GM23338 (cell line): Measurements from ENCODE around the gene EML4. TPM values are rescaled to one million over a fixed set of nuclear protein-coding genes. Genes with fewer than 3 reads are reported as not detected.

Experiments
- ATAC-seq: fragments of 200-7000 bp; cut with Tn5 transposase; 3 replicates; pipeline ENCODE4 v1.9.1; 2020
- DNase-seq: peaks from one replicate; pipeline ENCODE4 v3.0.0-alpha.2; 2015; ENCODE audit warnings: low spot score
- H2AFZ ChIP-seq: fragments of 200-600 bp; sonication (generic); 2 replicates; pipeline ENCODE4 v1.8.0; 2016; ENCODE audit warnings: antibody characterized with exemption, mild to moderate bottlenecking, moderate library complexity
- H3F3A ChIP-seq: fragments of 200-600 bp; sonication (generic); replicated peaks from 2 replicates; pipeline ENCODE4 v1.8.0; 2017; ENCODE audit warnings: antibody characterized with exemption, mixed run types, low read depth
- H3K27ac ChIP-seq: fragments of 200-600 bp; sonication (generic); 2 replicates; pipeline ENCODE4 v1.6.1; 2016; ENCODE audit warnings: low read depth
- H3K27me3 ChIP-seq: fragments of 200-600 bp; sonication (generic); 2 replicates; pipeline ENCODE4 v1.8.0; 2016; ENCODE audit warnings: mild to moderate bottlenecking, mixed run types, moderate library complexity; ENCODE audit not compliant: insufficient read depth
- H3K36me3 ChIP-seq: fragments of 200-600 bp; sonication (generic); 2 replicates; pipeline ENCODE4 v1.8.0; 2016; ENCODE audit warnings: mild to moderate bottlenecking; ENCODE audit not compliant: insufficient read depth
- H3K4me1 ChIP-seq: fragments of 200-600 bp; sonication (generic); 2 replicates; pipeline ENCODE4 v1.8.0; 2016; ENCODE audit warnings: mild to moderate bottlenecking, moderate library complexity; ENCODE audit not compliant: insufficient read depth
- H3K4me2 ChIP-seq: fragments of 200-600 bp; sonication (generic); 2 replicates; pipeline ENCODE4 v1.7.1; 2017; ENCODE audit warnings: mixed run types
- H3K4me3 ChIP-seq: fragments of 200-600 bp; sonication (generic); 2 replicates; pipeline ENCODE4 v1.6.1; 2016; ENCODE audit warnings: mixed run types
- H3K79me2 ChIP-seq: fragments of 200-600 bp; sonication (generic); replicated peaks from 2 replicates; pipeline ENCODE4 v1.8.0; 2017; ENCODE audit warnings: mild to moderate bottlenecking; ENCODE audit not compliant: insufficient read depth
- H3K9me2 ChIP-seq: fragments of 200-600 bp; sonication (generic); 2 replicates; pipeline ENCODE4 v1.8.0; 2017; ENCODE audit not compliant: insufficient read depth
- H4K20me1 ChIP-seq: fragments of 200-600 bp; sonication (generic); replicated peaks from 2 replicates; pipeline ENCODE4 v1.8.0; 2017; ENCODE audit warnings: mild to moderate bottlenecking; ENCODE audit not compliant: insufficient read depth
- H3K27ac Mint-ChIP-seq: 2 replicates; pipeline ENCODE4 v1.8.0; 2020; ENCODE audit warnings: inconsistent platforms, mild to moderate bottlenecking, moderate library complexity, mixed read lengths
- H3K27me3 Mint-ChIP-seq: 3 replicates; pipeline ENCODE4 v1.8.0; 2022; ENCODE audit warnings: low read depth, mild to moderate bottlenecking, moderate library complexity, mixed read lengths, inconsistent platforms; ENCODE audit not compliant: insufficient read depth, poor library complexity
- H3K36me3 Mint-ChIP-seq: 3 replicates; pipeline ENCODE4 v1.8.0; 2021; ENCODE audit warnings: low read depth, mild to moderate bottlenecking, inconsistent platforms, moderate library complexity, mixed read lengths
- H3K4me1 Mint-ChIP-seq: 3 replicates; pipeline ENCODE4 v1.8.0; 2020; ENCODE audit warnings: mild to moderate bottlenecking, inconsistent platforms, mixed read lengths
- H3K4me3 Mint-ChIP-seq: 3 replicates; pipeline ENCODE4 v1.8.0; 2021; ENCODE audit warnings: moderate library complexity, mild to moderate bottlenecking, inconsistent platforms, mixed read lengths
- H3K9me3 Mint-ChIP-seq: 3 replicates; pipeline ENCODE4 v1.8.0; 2020; ENCODE audit warnings: moderate library complexity, mild to moderate bottlenecking, inconsistent platforms, mixed read lengths
- CREB1 ChIP-seq: fragments of 250-450 bp; sonication (Bioruptor Pico); IDR thresholded peaks from 2 replicates; pipeline ENCODE4 v1.5.0; 2020; ENCODE audit warnings: low read depth, mild to moderate bottlenecking, moderate library complexity
- ETS1 ChIP-seq: IDR thresholded peaks from 2 replicates; pipeline ENCODE4 v1.6.1; 2016; ENCODE audit warnings: antibody characterized with exemption
- EZH2 ChIP-seq: fragments of 200-600 bp; sonication (generic); IDR thresholded peaks from one replicate; pipeline ENCODE4 v1.8.0; 2017; ENCODE audit warnings: antibody characterized with exemption, mild to moderate bottlenecking, low read depth; ENCODE audit not compliant: unreplicated experiment
- EZH2phosphoT487 ChIP-seq: fragments of 200-600 bp; sonication (generic); IDR thresholded peaks from one replicate; pipeline ENCODE4 v1.8.1; 2018; ENCODE audit warnings: antibody characterized with exemption; ENCODE audit not compliant: unreplicated experiment
- JUNB ChIP-seq: IDR thresholded peaks from one replicate; pipeline ENCODE4 v1.6.1; 2016; ENCODE audit warnings: antibody characterized with exemption; ENCODE audit not compliant: unreplicated experiment
- NANOG ChIP-seq: IDR thresholded peaks from 2 replicates; pipeline ENCODE4 v1.6.1; 2016; ENCODE audit warnings: antibody characterized with exemption, borderline replicate concordance
- POLR2AphosphoS5 ChIP-seq: IDR thresholded peaks from 2 replicates; pipeline ENCODE4 v1.6.1; 2016; ENCODE audit warnings: antibody characterized with exemption, low read depth
- STAT1 ChIP-seq: IDR thresholded peaks from one replicate; pipeline ENCODE4 v1.6.1; 2016; ENCODE audit warnings: antibody characterized with exemption; ENCODE audit not compliant: unreplicated experiment
- ZNF114 ChIP-seq: fragments of 250-450 bp; sonication (Bioruptor Pico); IDR thresholded peaks from 2 replicates; pipeline ENCODE4 v1.5.0; 2020; ENCODE audit warnings: mild to moderate bottlenecking, moderate library complexity
- ZNF331 ChIP-seq: fragments of 250-450 bp; sonication (Bioruptor Pico); IDR thresholded peaks from 2 replicates; pipeline ENCODE4 v1.5.0; 2020; ENCODE audit warnings: low read depth, mild to moderate bottlenecking, moderate library complexity
- ZNF462 ChIP-seq: fragments of 250-450 bp; sonication (Bioruptor Pico); IDR thresholded peaks from 2 replicates; pipeline ENCODE4 v1.5.0; 2020; ENCODE audit warnings: mild to moderate bottlenecking, moderate library complexity
- polyA plus RNA-seq: library from polyadenylated mRNA; unstranded; fragments of >200 nt; fragmentation: Nextera tagmentation; extraction: Ambion mirVana; gene quantifications from 2 replicates; pipeline ENCODE4 v1.2.1, GENCODE V29; 2016
- total RNA-seq: library from RNA; depleted of rRNA; stranded (reverse); fragments of >200 nt; shearing (Covaris generic); gene quantifications from 2 replicates; pipeline ENCODE4 v1.2.3, GENCODE V29; 2014

Gene EML4
- total and polyA plus RNA-seq, 2 experiments from 2014 or later = 65.3 to 115 TPM

GRCh38 chr2:42205337-42205736 is 36.2 kb downstream of the EML4 start:
- H3K27me3 ChIP-seq = no peaks in the 10 kb centered on the region
- Mint-ChIP-seq H3K36me3 (no peaks in the 10 kb centered on the region; the same call in 2 of the 3 replicates), H3K9me3 (no peaks in the 10 kb centered on the region), H3K4me1 (peaks cover 4% of the 10 kb centered on the region), H3K4me3 (no peak overlapping the region), H3K27ac (no peak overlapping the region), H3K27me3 (no peaks in the 10 kb centered on the region)
- H3K79me2 ChIP-seq = peaks cover 96% of the 10 kb centered on the region
- H3K27ac ChIP-seq = no peak overlapping the region
- H3K4me3 ChIP-seq = no peak overlapping the region
- no peak overlapping the region for H3K4me2 ChIP-seq
- H4K20me1 ChIP-seq = peaks cover 24% of the 10 kb centered on the region
- H3K9me2 ChIP-seq = no peaks in the 10 kb centered on the region
- H3K4me1 ChIP-seq = no peaks in the 10 kb centered on the region
- DNase-seq (no peak), ATAC-seq (no peak)
- no peaks in the 10 kb centered on the region for H3K36me3 ChIP-seq
- no peaks in the 10 kb centered on the region for H3F3A ChIP-seq
- no peak for TF ChIP-seq ETS1
- no peak overlapping the region for H2AFZ ChIP-seq

GRCh38 chr2:42207826-42208225 is 38.7 kb downstream of the EML4 start:
- Histone ChIP-seq H3K4me3 (no peak overlapping the region), H3K79me2 (peaks cover 96% of the 10 kb centered on the region), H3K27me3 (no peaks in the 10 kb centered on the region), H3K36me3 (no peaks in the 10 kb centered on the region), H3K27ac (no peak overlapping the region), H2AFZ (no peak overlapping the region), H4K20me1 (peaks cover 12% of the 10 kb centered on the region), H3K4me1 (no peaks in the 10 kb centered on the region; the same call in 1 of the 2 replicates), H3K9me2 (no peaks in the 10 kb centered on the region), H3K4me2 (no peak overlapping the region), H3F3A (no peaks in the 10 kb centered on the region)
- Mint-ChIP-seq H3K9me3 (no peaks in the 10 kb centered on the region), H3K27me3 (no peaks in the 10 kb centered on the region), H3K4me1 (peaks cover 12% of the 10 kb centered on the region), H3K36me3 (no peaks in the 10 kb centered on the region), H3K4me3 (no peak overlapping the region), H3K27ac (no peak overlapping the region)
- ATAC-seq (no peak), DNase-seq (no peak)
- TF ChIP-seq ZNF114 (CRISPR knock-in tag) (no peak), ZNF462 (CRISPR knock-in tag) (no peak), POLR2AphosphoS5 (no peak), JUNB (no peak), CREB1 (CRISPR knock-in tag) (no peak), ZNF331 (no peak), EZH2 (no peak), STAT1 (no peak), ETS1 (no peak), NANOG (no peak), EZH2phosphoT487 (no peak)
